Keratinocyte (primary cell): ENCODE data around the gene CD46.

Source experiments
- CTCF ChIP-seq, 3 experiments: IDR thresholded peaks in 1 of 3; conservative IDR thresholded peaks in 1 of 3; optimal IDR thresholded peaks in 1 of 3; 2 replicates in 2 of 3; 3 replicates in 1 of 3; pipeline versions ENCODE3 to v1.5.1; 2011; ENCODE audit warnings: low read length in 3 of 3, mild to moderate bottlenecking in 3 of 3, moderate library complexity in 2 of 3, control low read depth in 1 of 3, inconsistent platforms in 1 of 3; ENCODE audit not compliant: insufficient read depth in 2 of 3; ENCODE audit errors: extremely low read depth in 1 of 3
- EZH2 ChIP-seq: IDR thresholded peaks from one replicate; pipeline ENCODE4 v1.6.1; 2012; ENCODE audit warnings: inconsistent platforms, mild to moderate bottlenecking, low read length, moderate library complexity

GRCh38 chr1:207751790-207752455, at the start of gene CD46:
- TF ChIP-seq CTCF (optimal IDR thresholded peaks at IDR 0.05 in 1 of 3, IDR thresholded peaks at IDR 0.05 in 1 of 3, conservative IDR thresholded peaks at IDR 0.05 in 1 of 3; ENCODE audit: extremely low read depth in 1 of 3, insufficient read depth in 2 of 3, low read length in 3 of 3) = no peak
- TF ChIP-seq EZH2 = no peak
